PC-9 (cell line): ENCODE measurements around the gene SPI1. TPM values are rescaled to one million over a fixed set of nuclear protein-coding genes. Genes with fewer than 3 reads are reported as not detected.

Experiments
- BruUV-seq: library from RNA; stranded (reverse); fragments of 400-500 nt; replicated peaks from 2 replicates; lab custom pipeline; 2021; lab: Mats Ljungman, UMichigan
- CTCF ChIA-PET: fragments of 300-600 bp; sonication (Branson Sonifier 250); formaldehyde crosslinking; loops from one replicate; lab custom pipeline; 2022; ENCODE audit warnings: antibody characterized with exemption; lab: Charles Lee
- POLR2A ChIA-PET: fragments of 300-600 bp; sonication (Branson Sonifier 250); formaldehyde crosslinking; loops from one replicate; lab custom pipeline; 2022; ENCODE audit warnings: antibody characterized with exemption; ENCODE audit not compliant: unreplicated experiment; lab: Charles Lee
- DNase-seq, 2 experiments: peaks; one replicate each; pipeline versions ENCODE4 v3.0.0 to v3.0.0-alpha.2; 2015 to 2022; ENCODE audit warnings: mixed read lengths in 1 of 2
- H2AFZ ChIP-seq: fragments of 200-600 bp; sonication (generic); 2 replicates; pipeline ENCODE4 v1.8.1; 2017; ENCODE audit warnings: antibody characterized with exemption
- H3F3A ChIP-seq: fragments of 200-600 bp; sonication (generic); 2 replicates; pipeline ENCODE4 v1.8.1; 2017; ENCODE audit warnings: antibody characterized with exemption, mild to moderate bottlenecking, low read depth; ENCODE audit not compliant: insufficient read depth
- H3K27ac ChIP-seq: fragments of 200-600 bp; sonication (generic); 2 replicates; pipeline ENCODE4 v1.6.1; 2016; ENCODE audit warnings: mixed run types
- H3K27me3 ChIP-seq: fragments of 200-600 bp; sonication (generic); 2 replicates; pipeline ENCODE4 v1.6.1; 2016; ENCODE audit warnings: low read depth, mixed run types; ENCODE audit not compliant: insufficient read depth
- H3K36me3 ChIP-seq: fragments of 200-600 bp; sonication (generic); 2 replicates; pipeline ENCODE4 v1.6.1; 2016; ENCODE audit warnings: low read depth, mixed run types
- H3K4me1 ChIP-seq: fragments of 200-600 bp; sonication (generic); replicated peaks from 2 replicates; pipeline ENCODE4 v1.6.1; 2016; ENCODE audit warnings: mixed run types; ENCODE audit not compliant: insufficient read depth
- H3K4me2 ChIP-seq: fragments of 200-600 bp; sonication (generic); 2 replicates; pipeline ENCODE4 v1.6.1; 2017; ENCODE audit warnings: mixed run types
- H3K4me3 ChIP-seq: fragments of 200-600 bp; sonication (generic); 2 replicates; pipeline ENCODE4 v1.6.1; 2016; ENCODE audit warnings: mixed run types
- H3K79me2 ChIP-seq: fragments of 200-600 bp; sonication (generic); 2 replicates; pipeline ENCODE4 v1.6.1; 2017; ENCODE audit warnings: low read depth, mixed run types
- H3K9me2 ChIP-seq: fragments of 200-600 bp; sonication (generic); 2 replicates; pipeline ENCODE4 v1.8.1; 2017; ENCODE audit warnings: mild to moderate bottlenecking; ENCODE audit not compliant: insufficient read depth
- H3K9me3 ChIP-seq: fragments of 200-600 bp; sonication (generic); 2 replicates; pipeline ENCODE4 v1.8.1; 2016; ENCODE audit warnings: low read depth; ENCODE audit not compliant: insufficient read depth
- H4K20me1 ChIP-seq: fragments of 200-600 bp; sonication (generic); 2 replicates; pipeline ENCODE4 v1.8.1; 2017; ENCODE audit not compliant: insufficient read depth
- CTCF ChIP-seq: fragments of 200-600 bp; sonication (generic); conservative IDR thresholded peaks from 2 replicates; pipeline ENCODE4 v1.6.1; 2017; ENCODE audit warnings: mixed run types, antibody characterized with exemption, mild to moderate bottlenecking, moderate library complexity
- EZH2 ChIP-seq: fragments of 200-600 bp; sonication (generic); IDR thresholded peaks from 2 replicates; pipeline ENCODE4 v1.8.0; 2017; ENCODE audit warnings: antibody characterized with exemption, low read depth
- intact Hi-C: fragments of 100-400 bp; cut with micrococcal nuclease; formaldehyde crosslinking; loops from one replicate; pipeline ENCODE4 v1.10.0; 2022; ENCODE audit not compliant: unreplicated experiment
- total RNA-seq: library from RNA; stranded (reverse); gene quantifications from 2 replicates; pipeline ENCODE4 v1.2.3, GENCODE V29; 2021

The SPI1 gene
- total RNA-seq, 1 experiment from 2014 or later: not detected

GRCh38 chr11:47375546-47376085 lies 2.7 kb downstream of the SPI1 start:
- peak in 1 of 2 experiments; percentile 9 for DNase-seq
- Histone ChIP-seq H3F3A (no peaks in the 10 kb centered on the region), H3K79me2 (no peaks in the 10 kb centered on the region), H2AFZ (no peak overlapping the region), H4K20me1 (no peaks in the 10 kb centered on the region), H3K9me3 (no peaks in the 10 kb centered on the region), H3K4me3 (no peak overlapping the region), H3K36me3 (no peaks in the 10 kb centered on the region), H3K9me2 (no peaks in the 10 kb centered on the region), H3K4me2 (no peak overlapping the region), H3K27ac (no peak overlapping the region), H3K27me3 (no peaks in the 10 kb centered on the region), H3K4me1 (no peaks in the 10 kb centered on the region)
- CTCF ChIA-PET: no interaction called here
- POLR2A ChIA-PET: no interaction called here
- no peak for TF ChIP-seq CTCF
- no peak for TF ChIP-seq EZH2
- intact Hi-C loops: loop anchor here (2.0 kb wide), 1 partner anchor 241 kb away; no protein-coding TSS in a partner anchor
- no TSS peak for BruUV-seq

- Histone ChIP-seq H3K4me1 (no peaks in the 10 kb centered on the region), H3K27me3 (no peaks in the 10 kb centered on the region), H3K27ac (no peak overlapping the region), H3F3A (no peaks in the 10 kb centered on the region), H2AFZ (no peak overlapping the region), H3K36me3 (no peaks in the 10 kb centered on the region), H3K79me2 (no peaks in the 10 kb centered on the region), H4K20me1 (no peaks in the 10 kb centered on the region), H3K9me3 (no peaks in the 10 kb centered on the region), H3K4me3 (no peak overlapping the region), H3K9me2 (no peaks in the 10 kb centered on the region), H3K4me2 (no peak overlapping the region)
- CTCF ChIA-PET: interaction anchor here (0.8 kb wide), 1 partner anchor 41 kb away, joined by 4 read pairs; no protein-coding TSS in a partner anchor
- BruUV-seq: no TSS peak
- POLR2A ChIA-PET: no interaction called here
- TF ChIP-seq EZH2: no peak
- TF ChIP-seq CTCF: no peak
- intact Hi-C loops: loop anchor here (2.0 kb wide), 1 partner anchor 242 kb away; no protein-coding TSS in a partner anchor
- no peak for DNase-seq
Measured at GRCh38 chr11:47375020-47375419, 3.3 kb downstream of the SPI1 start.

- H4K20me1 ChIP-seq: no peaks in the 10 kb centered on the region
- no peak for DNase-seq
- H3K9me2 ChIP-seq: no peaks in the 10 kb centered on the region
- CTCF ChIA-PET: interaction anchor here (0.5 to 1.4 kb wide), 6 partner anchors 38 to 289 kb away, joined by 3 to 9 read pairs (median 4); partner anchors contain the start of gene DDB2
- intact Hi-C loops: loop anchor here (1.0 to 2.0 kb wide), 3 partner anchors 34 to 242 kb away; partner anchors contain the start of gene SLC39A13
- H3K4me3 ChIP-seq: no peak overlapping the region
- no peaks in the 10 kb centered on the region for H3K4me1 ChIP-seq
- no peaks in the 10 kb centered on the region for H3K27me3 ChIP-seq
- no TSS peak for BruUV-seq
- H3K4me2 ChIP-seq: no peak overlapping the region
- POLR2A ChIA-PET: interaction anchor here (0.6 kb wide), 2 partner anchors 53 to 342 kb away, joined by 5 to 9 read pairs; no protein-coding TSS in a partner anchor
- no peaks in the 10 kb centered on the region for H3K36me3 ChIP-seq
- no peaks in the 10 kb centered on the region for H3K9me3 ChIP-seq
- TF ChIP-seq CTCF (no peak), EZH2 (no peak)
- no peaks in the 10 kb centered on the region for H3F3A ChIP-seq
- H3K27ac ChIP-seq: no peak overlapping the region
- no peak overlapping the region for H2AFZ ChIP-seq
- no peaks in the 10 kb centered on the region for H3K79me2 ChIP-seq
Measured at GRCh38 chr11:47374720-47375019, 3.7 kb downstream of the SPI1 start.
